Upper lobe of right lung (tissue), 1 donor: ENCODE measurements around the gene RIPOR2. TPM values are rescaled to one million over a fixed set of nuclear protein-coding genes. Genes with fewer than 3 reads are reported as not detected.

Experiments used
- ATAC-seq: fragments of 200-7000 bp; cut with Tn5 transposase; one replicate; pipeline ENCODE4 v1.9.1; 2020; ENCODE audit warnings: mild to moderate bottlenecking, moderate library complexity
- DNase-seq: peaks from one replicate; pipeline ENCODE4 v3.0.0-alpha.2; 2020
- H3K27ac ChIP-seq: fragments of 200-600 bp; one replicate; pipeline ENCODE4 v1.8.0; 2022
- H3K27me3 ChIP-seq: fragments of 200-600 bp; one replicate; pipeline ENCODE4 v1.8.0; 2022; ENCODE audit warnings: mild to moderate bottlenecking
- H3K36me3 ChIP-seq: fragments of 200-600 bp; one replicate; pipeline ENCODE4 v1.8.0; 2022
- H3K4me1 ChIP-seq: fragments of 200-600 bp; one replicate; pipeline ENCODE4 v1.8.0; 2022
- H3K4me3 ChIP-seq: fragments of 200-600 bp; one replicate; pipeline ENCODE4 v1.8.0; 2022; ENCODE audit warnings: mild to moderate bottlenecking
- H3K9me3 ChIP-seq: fragments of 200-600 bp; one replicate; pipeline ENCODE4 v1.8.0; 2022
- intact Hi-C: fragments of 100-400 bp; cut with DNase I; formaldehyde crosslinking; loops from one replicate; pipeline ENCODE4 v1.11.0; 2022
- total RNA-seq: library from RNA; stranded (reverse); fragmentation: NEBNext Ultra II Directional; extraction: Animal tissue kit (Norgen Biotek cat#: 25700); gene quantifications from one replicate; pipeline ENCODE4 v1.2.1, GENCODE V29; 2021
- TF ChIP-seq, protein P1 (sequence below): fragments of 200-600 bp; IDR thresholded peaks from one replicate; pipeline ENCODE4 v1.8.0; 2022; ENCODE audit warnings: antibody characterized with exemption
- donor health status: DM: no; HTN: yes; CAD: no; lungs with severe emphysema.

RIPOR2 gene
- total RNA-seq, 1 donor from 2014 or later = 25.6 TPM

GRCh38 chr6:24827970-24828369 lies 107.8 kb downstream of the RIPOR2 start:
- Histone ChIP-seq H3K4me3 (no peak overlapping the region), H3K27me3 (no peaks in the 10 kb centered on the region), H3K9me3 (no peaks in the 10 kb centered on the region), H3K27ac (no peak overlapping the region), H3K4me1 (no peaks in the 10 kb centered on the region), H3K36me3 (no peaks in the 10 kb centered on the region)
- DNase-seq (no peak), ATAC-seq (no peak)
- intact Hi-C loops = no loop called here
- TF ChIP-seq, protein P1, sequence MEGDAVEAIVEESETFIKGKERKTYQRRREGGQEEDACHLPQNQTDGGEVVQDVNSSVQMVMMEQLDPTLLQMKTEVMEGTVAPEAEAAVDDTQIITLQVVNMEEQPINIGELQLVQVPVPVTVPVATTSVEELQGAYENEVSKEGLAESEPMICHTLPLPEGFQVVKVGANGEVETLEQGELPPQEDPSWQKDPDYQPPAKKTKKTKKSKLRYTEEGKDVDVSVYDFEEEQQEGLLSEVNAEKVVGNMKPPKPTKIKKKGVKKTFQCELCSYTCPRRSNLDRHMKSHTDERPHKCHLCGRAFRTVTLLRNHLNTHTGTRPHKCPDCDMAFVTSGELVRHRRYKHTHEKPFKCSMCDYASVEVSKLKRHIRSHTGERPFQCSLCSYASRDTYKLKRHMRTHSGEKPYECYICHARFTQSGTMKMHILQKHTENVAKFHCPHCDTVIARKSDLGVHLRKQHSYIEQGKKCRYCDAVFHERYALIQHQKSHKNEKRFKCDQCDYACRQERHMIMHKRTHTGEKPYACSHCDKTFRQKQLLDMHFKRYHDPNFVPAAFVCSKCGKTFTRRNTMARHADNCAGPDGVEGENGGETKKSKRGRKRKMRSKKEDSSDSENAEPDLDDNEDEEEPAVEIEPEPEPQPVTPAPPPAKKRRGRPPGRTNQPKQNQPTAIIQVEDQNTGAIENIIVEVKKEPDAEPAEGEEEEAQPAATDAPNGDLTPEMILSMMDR = no peak

- no peak for ATAC-seq
These were observed 108.6 kb downstream of the RIPOR2 start for GRCh38 chr6:24827162-24827561.

GRCh38 chr6:24825130-24825630 lies 110.6 kb downstream of the RIPOR2 start:
- ATAC-seq (no peak), DNase-seq (no peak)
- H3K36me3 ChIP-seq = no peaks in the 10 kb centered on the region
- intact Hi-C loops = no loop called here
- H3K27ac ChIP-seq = no peak overlapping the region
- no peaks in the 10 kb centered on the region for H3K9me3 ChIP-seq
- H3K4me1 ChIP-seq = no peaks in the 10 kb centered on the region
- TF ChIP-seq, protein P1 = no peak
- H3K4me3 ChIP-seq = no peak overlapping the region
- H3K27me3 ChIP-seq = no peaks in the 10 kb centered on the region

More at GRCh38 chr6:24827162-24827561, 108.6 kb downstream of the RIPOR2 start:
- intact Hi-C loops = no loop called here
- Histone ChIP-seq H3K36me3 (no peaks in the 10 kb centered on the region), H3K27ac (no peak overlapping the region), H3K4me3 (no peak overlapping the region), H3K9me3 (no peaks in the 10 kb centered on the region), H3K4me1 (no peaks in the 10 kb centered on the region), H3K27me3 (no peaks in the 10 kb centered on the region)
- no peak for DNase-seq
- TF ChIP-seq, protein P1 = no peak

GRCh38 chr6:24824142-24824938 lies 111.4 kb downstream of the RIPOR2 start:
- no peaks in the 10 kb centered on the region for H3K9me3 ChIP-seq
- no peaks in the 10 kb centered on the region for H3K4me1 ChIP-seq
- intact Hi-C loops = no loop called here
- H3K27ac ChIP-seq = no peak overlapping the region
- no peaks in the 10 kb centered on the region for H3K27me3 ChIP-seq
- H3K4me3 ChIP-seq = no peak overlapping the region
- no peaks in the 10 kb centered on the region for H3K36me3 ChIP-seq
- DNase-seq (no peak), ATAC-seq (no peak)
- TF ChIP-seq, protein P1 = no peak

- DNase-seq = no peak
- no peak overlapping the region for H3K27ac ChIP-seq
- no peak overlapping the region for H3K4me3 ChIP-seq
- no peaks in the 10 kb centered on the region for H3K27me3 ChIP-seq
- TF ChIP-seq, protein P1 = no peak
- ATAC-seq = no peak
- intact Hi-C loops = no loop called here
- no peaks in the 10 kb centered on the region for H3K9me3 ChIP-seq
- no peaks in the 10 kb centered on the region for H3K36me3 ChIP-seq
- no peaks in the 10 kb centered on the region for H3K4me1 ChIP-seq
These were observed 112.6 kb downstream of the RIPOR2 start for GRCh38 chr6:24823185-24823584.
